HG02798 (cell line): ENCODE measurements around the gene PNPLA5.

Experiments
- ATAC-seq: cut with Tn5 transposase; IDR thresholded peaks from one replicate; pipeline ENCODE4 v1.9.1; 2021; ENCODE audit warnings: mild to moderate bottlenecking; ENCODE audit not compliant: unreplicated experiment, poor library complexity

PNPLA5 gene

DNA sequence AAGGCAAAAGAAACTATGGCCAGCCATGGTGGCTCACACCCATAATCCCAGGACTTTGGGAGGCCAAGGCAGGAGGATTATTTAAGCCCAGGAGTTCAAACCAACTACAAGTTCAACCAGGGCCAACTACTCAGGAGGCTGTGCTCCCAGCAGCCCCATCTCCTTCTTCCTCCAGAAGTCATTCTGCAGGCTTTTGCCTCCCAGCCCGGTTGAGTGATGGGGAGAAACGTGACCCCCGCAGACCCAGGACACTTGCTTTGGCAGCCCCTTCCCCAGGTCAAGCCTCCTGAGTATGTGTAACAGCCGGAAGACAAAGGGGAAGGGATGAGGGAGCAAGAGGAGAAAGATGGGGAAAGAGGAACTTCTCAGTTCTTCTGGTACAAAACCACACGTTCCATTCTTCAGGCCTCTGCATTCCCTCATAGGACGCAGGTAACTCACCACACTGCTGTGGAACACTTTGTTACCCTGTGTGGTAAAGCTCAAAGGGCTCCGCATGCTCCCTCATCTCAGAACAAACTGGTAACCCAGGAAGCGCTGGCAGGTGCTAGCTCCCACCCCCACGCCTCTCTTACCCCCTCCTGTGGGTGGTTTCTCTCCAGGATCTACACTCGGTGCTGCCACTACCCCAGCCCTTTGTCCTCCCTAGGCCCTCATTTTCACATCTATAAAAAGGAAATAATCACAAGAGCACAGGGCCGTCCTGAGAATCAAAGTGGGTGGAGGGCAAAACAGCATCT, 33.5 kb downstream of the PNPLA5 start:
- ATAC-seq: no peak

DNA sequence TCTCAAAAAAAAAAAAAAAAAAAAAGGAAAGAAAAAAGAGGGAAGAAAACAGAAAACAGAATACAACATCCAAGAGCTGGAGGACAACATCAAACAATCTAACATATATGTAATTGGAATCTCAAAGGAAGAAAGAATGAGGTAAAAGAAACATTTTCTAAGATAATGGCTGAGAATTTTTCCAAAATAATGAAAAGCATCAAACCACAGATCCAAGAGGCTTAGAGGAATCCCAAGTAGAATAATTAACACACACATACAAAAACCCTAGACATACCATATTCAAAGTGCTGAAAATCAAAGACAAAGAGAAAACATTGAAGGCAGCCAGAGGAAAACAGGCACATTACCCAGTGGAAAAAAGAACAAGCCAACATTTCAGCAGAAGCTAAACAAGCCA, 34.4 kb downstream of the PNPLA5 start:
- no peak for ATAC-seq

GRCh38 chr22:43855431-43855830, 36.4 kb downstream of the PNPLA5 start:
- no peak for ATAC-seq

DNA sequence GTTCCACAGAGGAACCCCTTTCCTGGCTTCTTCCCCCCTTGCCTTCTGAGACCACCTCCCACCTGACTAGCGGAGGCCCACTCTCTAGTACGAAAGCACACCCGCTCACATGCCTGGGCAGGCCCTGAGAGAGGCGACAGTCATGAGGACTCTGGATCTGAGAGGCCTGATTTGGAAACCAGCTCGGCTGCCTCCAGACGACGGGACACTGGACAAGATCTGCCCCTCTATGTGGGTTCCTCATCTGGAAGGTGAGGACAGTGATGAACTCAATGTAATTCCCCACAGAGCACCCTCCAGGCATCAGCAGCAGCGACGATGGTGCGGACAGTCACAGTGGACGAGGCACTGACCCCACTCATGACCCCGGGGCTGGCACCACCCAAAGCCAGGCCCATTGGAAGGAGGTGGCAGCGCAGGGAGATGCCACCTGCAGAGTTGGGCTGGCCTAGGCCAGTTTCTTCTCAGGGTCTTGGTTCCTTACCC, 37.0 kb downstream of the PNPLA5 start:
- ATAC-seq: no peak

DNA sequence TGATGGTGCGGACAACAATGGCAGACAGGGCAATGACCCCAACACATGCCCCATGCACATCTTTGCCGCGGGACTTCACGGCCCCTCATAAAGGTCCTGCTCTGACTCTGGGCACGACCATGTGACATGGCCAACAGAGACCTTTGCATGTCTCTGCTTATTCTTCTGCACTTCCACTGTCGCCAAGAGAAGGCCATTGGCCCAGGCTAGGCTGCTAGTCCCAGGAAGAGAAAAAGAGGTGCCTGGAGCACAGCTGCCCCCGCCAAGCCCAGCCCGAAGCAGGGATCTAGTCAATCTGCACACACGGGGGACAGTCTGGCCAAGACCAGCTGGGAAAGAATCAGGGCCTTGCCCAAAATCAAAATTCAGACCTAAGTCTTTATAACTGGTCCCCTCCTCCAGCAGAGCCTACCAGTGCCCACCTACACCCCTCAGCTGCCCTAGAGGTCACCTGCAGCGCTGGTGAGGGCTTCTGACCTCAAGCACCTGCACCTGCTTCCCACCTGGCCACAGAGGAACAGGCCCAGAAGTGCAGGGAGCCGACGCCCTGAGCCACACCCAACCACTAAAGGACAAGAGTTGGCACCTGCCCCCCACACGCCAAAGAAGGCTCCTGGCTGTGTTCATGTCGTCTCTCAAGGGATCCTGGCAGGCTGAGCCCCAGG, 37.6 kb downstream of the PNPLA5 start:
- no peak for ATAC-seq

GRCh38 chr22:43853328-43853931, 38.4 kb downstream of the PNPLA5 start:
- ATAC-seq: no peak

DNA sequence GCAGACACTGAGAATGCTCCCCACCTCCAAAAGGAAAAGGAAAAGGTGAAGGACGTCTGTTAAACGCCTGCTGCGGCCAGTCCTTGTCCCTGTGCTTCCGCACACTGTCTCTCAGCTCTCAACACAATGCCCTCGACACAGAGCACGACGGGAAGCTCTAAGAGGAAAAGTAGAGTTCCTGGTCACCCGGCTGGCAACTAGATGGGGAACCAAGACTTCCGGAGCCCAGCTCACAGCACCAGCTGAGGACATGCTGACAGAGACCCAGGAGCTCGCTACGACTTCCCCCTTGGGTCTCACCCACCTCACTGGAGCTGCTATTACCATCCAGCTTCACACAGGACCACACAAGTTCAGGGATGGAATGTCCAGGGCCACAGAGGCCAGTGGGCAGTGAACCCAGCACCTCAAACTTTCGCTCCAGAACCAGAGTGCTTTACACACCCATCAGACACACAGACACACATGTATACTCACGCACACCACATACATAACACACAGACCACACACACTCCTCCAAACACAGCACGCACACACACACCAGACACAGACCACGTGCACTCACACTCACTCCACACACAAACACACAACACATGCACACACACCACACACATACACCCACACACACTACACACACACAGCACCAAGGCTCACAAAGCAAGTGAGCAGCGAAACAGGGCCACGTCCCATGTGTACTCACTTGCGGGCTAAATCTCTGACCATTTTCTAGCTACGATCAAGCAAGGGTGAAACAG, 39.1 kb downstream of the PNPLA5 start:
- ATAC-seq: no peak

GRCh38 chr22:43851979-43852307, 39.9 kb downstream of the PNPLA5 start:
- ATAC-seq: no peak

- ATAC-seq: no peak
Measured at GRCh38 chr22:43851058-43851978, 40.5 kb downstream of the PNPLA5 start.

GRCh38 chr22:43850529-43850928, 41.3 kb downstream of the PNPLA5 start:
- no peak for ATAC-seq

- ATAC-seq: no peak
Measured at GRCh38 chr22:43849731-43850130, 42.1 kb downstream of the PNPLA5 start.

GRCh38 chr22:43848366-43849171, 43.2 kb downstream of the PNPLA5 start:
- no peak for ATAC-seq

DNA sequence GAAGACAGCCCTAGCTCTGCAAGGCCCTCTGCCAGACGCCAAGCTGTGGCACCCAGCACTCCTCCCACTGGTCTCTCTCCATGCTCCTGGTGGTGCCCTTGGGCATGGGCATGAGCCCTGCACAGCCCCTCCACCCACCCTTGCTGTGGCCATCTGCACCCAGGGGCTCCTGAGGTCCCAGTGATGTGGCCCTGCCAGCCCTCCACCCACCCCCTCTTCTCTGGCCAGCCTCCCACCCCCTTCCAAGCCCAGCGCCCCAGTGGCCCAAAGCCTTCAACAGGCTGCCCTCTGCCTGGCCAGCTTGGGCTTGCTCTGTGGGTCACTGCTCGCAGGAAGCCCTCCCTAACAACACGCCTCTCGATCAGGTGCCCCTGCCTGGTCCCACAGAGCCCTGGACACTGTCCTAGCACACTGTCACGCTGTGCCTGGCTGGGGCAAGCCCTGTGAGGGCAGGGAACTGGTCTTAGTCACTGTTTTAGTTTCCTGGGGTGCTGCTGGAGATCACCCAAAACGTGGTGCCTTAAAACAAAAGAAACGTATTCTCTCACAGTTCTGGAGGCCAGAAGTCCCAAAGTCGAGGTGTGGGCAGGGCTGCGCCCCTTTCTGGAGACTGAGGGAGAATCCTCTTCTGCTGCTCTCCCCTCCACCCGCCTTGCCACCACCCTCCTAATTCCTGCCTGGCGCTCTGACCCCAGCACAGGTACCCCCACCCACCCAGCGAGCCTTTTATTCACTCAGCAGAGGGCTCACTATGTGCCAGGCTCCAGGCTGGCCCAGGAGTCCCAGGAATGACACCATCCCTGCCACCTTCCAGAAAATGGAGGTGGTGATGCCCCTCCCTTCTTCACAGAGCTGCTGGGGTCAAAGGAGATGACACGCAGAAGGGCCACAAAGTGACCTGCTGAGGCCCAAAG, 44.2 kb downstream of the PNPLA5 start:
- no peak for ATAC-seq

- ATAC-seq: no peak
Measured at GRCh38 chr22:43846966-43847365, 44.8 kb downstream of the PNPLA5 start.

DNA sequence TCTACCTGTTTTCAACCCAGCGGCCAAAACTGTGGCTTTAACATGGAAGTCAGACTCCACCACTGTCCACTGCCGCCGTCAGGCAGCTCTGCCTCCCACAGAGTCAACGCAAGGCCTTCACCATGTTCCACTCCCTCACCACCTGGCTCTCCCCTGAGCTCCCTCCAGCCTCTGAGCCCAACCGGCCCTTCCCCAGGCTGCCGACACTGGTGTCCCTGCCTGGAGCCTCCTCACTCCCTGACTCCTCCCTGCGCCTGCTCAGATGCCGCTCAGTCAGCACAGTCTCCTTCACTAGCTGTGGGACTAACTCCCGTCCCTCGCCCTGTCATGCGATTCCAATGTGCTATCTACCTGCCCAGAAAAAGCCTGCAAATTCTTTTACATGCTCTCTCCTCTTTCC, 45.8 kb downstream of the PNPLA5 start:
- no peak for ATAC-seq

- no peak for ATAC-seq
Measured at GRCh38 chr22:43844560-43845545, 47.0 kb downstream of the PNPLA5 start.
